ENCODE measurements around the gene H2BK1.
A peak's percentile ranks its signal among the peaks of the same experiment; 100 is the strongest.

H2BK1 gene

GRCh38 chr7:151231080-151231479, 20.8 kb upstream of the H2BK1 start:
- no peak for DNase-seq

DNA sequence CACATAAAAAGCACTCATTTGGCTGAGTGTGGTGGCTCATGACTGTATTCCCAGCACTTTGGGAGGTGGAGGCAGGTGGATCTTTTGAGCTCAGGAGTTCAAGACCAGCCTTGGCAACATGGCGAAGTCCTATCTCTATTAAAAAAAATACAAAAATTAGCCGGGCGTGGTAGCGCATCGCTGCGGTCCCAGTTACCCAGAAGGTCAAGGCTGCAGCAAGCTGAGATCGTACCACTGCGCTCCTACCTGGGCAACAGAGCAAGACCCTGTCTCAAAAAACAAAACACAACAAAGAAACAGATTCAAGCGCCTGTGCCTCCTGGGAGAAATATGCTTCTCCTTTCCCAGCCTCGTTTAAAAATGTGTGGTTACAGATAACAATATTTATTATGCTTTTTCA, 19.0 kb upstream of the H2BK1 start:
- DNase-seq = no peak

GRCh38 chr7:151228024-151228866, 18.0 kb upstream of the H2BK1 start:
- DNase-seq = no peak

- DNase-seq = peak; percentile 99
Measured at GRCh38 chr7:151226875-151227782, 16.8 kb upstream of the H2BK1 start, which contains the start of gene ABCF2. TSS of gene ABCF2 (minus strand) at chr7:151227205. CDS start at chr7:151226458, 747 bp downstream.

DNA sequence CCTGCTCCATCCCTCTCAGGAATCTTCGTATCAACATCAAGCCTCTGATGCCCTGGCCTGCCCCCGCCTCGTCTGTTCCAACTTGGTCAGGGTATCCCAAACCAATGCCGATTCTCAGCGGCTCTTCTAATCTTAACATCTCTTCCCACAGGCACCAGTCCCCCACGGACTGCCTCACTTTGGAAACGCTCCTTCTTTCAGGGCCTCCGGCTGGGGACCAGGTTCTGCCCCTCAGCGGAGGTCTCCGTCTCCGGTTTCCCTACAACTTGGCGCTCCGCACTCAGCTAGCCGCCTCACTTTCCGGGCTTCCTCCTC, 16.2 kb upstream of the H2BK1 start:
- no peak for DNase-seq

GRCh38 chr7:151225948-151226510, 15.7 kb upstream of the H2BK1 start:
- DNase-seq = no peak

- no peak for DNase-seq
Measured at GRCh38 chr7:151223728-151224127, 13.4 kb upstream of the H2BK1 start.

GRCh38 chr7:151218170-151218569, 7.9 kb upstream of the H2BK1 start:
- DNase-seq = no peak

GRCh38 chr7:151215396-151215795, 5.1 kb upstream of the H2BK1 start:
- no peak for DNase-seq

- no peak for DNase-seq
Measured at GRCh38 chr7:151213826-151214225, 3.5 kb upstream of the H2BK1 start.

- DNase-seq = no peak
Measured at GRCh38 chr7:151212626-151213025, 2.3 kb upstream of the H2BK1 start.

DNA sequence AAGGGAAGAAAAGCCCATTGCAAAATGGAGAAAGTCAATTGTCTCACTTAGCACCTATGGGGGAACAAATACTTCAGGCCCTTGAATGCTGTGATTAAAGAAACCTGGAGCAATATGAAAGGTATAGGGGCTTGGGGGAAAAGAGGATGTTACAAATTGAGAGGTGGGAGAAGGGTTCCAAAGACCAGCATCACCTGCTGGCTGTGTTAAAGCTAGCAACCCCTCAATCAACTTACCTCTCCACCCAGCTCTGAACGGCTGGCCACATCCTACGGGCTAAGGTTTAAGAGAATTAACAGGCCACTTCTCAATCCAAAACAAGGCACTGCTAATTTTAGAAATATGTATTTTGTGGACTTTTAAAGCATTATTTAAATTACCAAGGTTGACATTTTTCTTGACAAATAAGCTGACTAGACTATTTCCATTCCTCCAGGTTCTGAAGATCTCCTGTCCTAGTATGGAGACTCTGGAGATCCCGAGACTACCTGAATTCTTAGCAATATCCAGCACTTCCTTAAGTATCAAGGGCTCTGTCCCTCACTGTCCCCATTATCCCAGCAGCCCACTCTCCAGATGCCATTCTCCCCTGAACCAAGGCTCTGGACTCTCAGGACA, 976 bp upstream of the H2BK1 start:
- DNase-seq = no peak

- no peak for DNase-seq
Measured at GRCh38 chr7:151209588-151209987, 700 bp downstream of the H2BK1 start.

- no peak for DNase-seq
Measured at GRCh38 chr7:151208253-151208862, 1.9 kb downstream of the H2BK1 start.

DNA sequence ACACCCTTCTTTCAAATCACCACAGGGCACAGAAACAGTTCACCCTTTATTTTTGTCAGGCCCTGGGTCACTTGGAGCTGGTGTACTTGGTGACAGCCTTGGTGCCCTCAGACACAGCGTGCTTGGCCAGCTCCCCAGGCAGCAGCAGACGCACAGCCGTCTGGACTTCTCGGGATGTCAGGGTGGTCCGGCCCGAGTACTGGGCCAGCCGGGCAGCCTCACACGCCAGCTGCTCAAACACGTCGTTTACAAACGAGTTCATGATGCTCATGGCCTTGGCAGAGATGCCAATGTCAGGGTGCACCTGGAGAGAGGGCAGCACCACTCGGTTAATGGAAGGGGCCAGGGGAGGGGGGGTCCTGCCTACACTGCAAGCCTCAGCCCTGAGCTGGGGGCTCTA, 2.5 kb downstream of the H2BK1 start:
- no peak for DNase-seq

DNA sequence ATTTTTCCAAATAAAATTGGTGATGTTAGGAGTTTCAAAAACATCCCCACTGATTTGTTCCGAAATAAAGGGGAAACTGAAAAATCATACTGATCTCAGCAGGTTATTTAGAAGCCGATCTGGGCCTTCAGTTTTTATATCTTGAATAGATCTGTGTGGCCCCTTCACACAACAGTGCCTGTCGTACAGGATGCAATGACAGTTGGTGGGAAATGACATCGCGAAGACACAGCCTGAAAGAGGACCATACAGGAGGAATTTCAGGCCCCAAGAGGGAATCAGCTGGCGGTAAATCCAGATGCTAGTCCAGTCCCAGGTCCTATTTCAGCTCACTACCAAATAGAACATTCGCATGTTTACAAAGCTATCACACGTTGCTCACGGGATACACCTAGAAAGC, 3.0 kb downstream of the H2BK1 start:
- no peak for DNase-seq

- DNase-seq = no peak
Measured at GRCh38 chr7:151206914-151207313, 3.4 kb downstream of the H2BK1 start.

GRCh38 chr7:151205730-151206129, 4.6 kb downstream of the H2BK1 start:
- no peak for DNase-seq

- DNase-seq = no peak
Measured at GRCh38 chr7:151204383-151205032, 5.8 kb downstream of the H2BK1 start.

DNA sequence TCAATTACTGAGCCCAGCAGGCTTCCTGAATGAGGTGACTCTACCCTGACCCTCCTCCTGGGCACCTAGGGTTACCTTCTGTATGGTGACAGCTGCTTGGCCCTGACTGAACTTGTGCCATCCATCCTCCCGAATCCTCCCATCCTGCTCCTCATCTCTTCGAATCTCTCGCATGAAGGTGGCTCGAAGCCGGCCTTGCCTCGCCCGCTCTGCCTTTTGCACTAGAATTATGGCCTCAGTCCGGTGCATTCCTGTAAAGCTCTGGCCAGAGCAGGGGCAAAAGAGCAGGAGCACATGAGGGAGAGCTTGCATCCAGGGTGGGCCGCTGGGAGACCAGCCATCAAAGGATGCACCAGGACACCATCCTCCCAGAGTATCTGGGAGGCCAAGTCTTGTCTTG, 7.5 kb downstream of the H2BK1 start:
- DNase-seq = no peak

DNA sequence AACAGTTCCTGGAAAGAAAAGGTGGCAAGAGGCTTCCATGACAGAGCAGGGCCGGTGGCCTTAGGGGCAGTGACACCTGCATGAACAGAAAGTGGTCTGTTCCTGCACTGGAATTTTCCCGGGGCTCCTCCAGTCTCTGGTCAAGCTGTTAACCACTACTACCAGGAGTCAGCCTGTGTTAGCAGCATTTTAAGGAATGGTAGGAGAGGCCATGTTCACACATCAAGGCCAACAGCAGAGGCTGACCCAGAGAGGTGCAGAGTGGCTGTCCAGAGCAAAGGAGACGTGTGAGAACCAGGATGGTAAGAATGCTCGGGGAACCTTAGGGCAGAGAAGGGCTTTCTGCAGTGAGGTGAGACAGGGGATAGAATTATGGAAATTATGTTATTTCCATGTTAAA, 8.5 kb downstream of the H2BK1 start:
- DNase-seq = no peak

- no peak for DNase-seq
Measured at GRCh38 chr7:151201344-151201743, 8.9 kb downstream of the H2BK1 start.

Data from activated CD8-positive, alpha-beta memory T cell treated with anti-CD3 and anti-CD28 coated beads, Interleukin-2, amount 50 U/mL, for 48 hours (primary cell).